H1 (cell line): ENCODE results near the gene DUOXA2. TPM values are rescaled to one million over a fixed set of nuclear protein-coding genes. Genes with fewer than 3 reads are reported as not detected.

ENCODE experiments used
- CTCF ChIA-PET: fragments of 300-600 bp; sonication (Branson Sonifier 250); formaldehyde crosslinking; loops from one replicate; lab custom pipeline; 2021; ENCODE audit not compliant: partially characterized antibody; lab: Charles Lee
- POLR2A ChIA-PET: fragments of 300-600 bp; sonication (Branson Sonifier 250); formaldehyde crosslinking; loops from one replicate; lab custom pipeline; 2021; ENCODE audit warnings: inconsistent platforms; ENCODE audit not compliant: partially characterized antibody; lab: Charles Lee
- DNase-seq, 2 experiments: peaks; one replicate each; pipeline versions ENCODE4 v3.0.0 to v3.0.0-alpha.2; 2010 to 2022; ENCODE audit warnings: low spot score in 2 of 2, low read depth in 1 of 2, mixed read lengths in 1 of 2
- FAIRE-seq: peaks from 2 replicates; lab custom pipeline; 2011; peaks lifted over from hg19 to GRCh38; lab: Jason Lieb, UNC
- H2AFZ ChIP-seq: 2 replicates; pipeline ENCODE4 v1.8.1; 2012; ENCODE audit warnings: low read length, inconsistent platforms
- H2AK5ac ChIP-seq: 2 replicates; pipeline ENCODE4 v1.6.1; 2013; ENCODE audit warnings: low read depth, low read length
- H2BK120ac ChIP-seq: replicated peaks from 2 replicates; pipeline ENCODE3; 2013; ENCODE audit warnings: low read depth, low read length, inconsistent platforms
- H2BK12ac ChIP-seq: 2 replicates; pipeline ENCODE4 v1.6.1; 2013; ENCODE audit warnings: low read depth, low read length
- H2BK15ac ChIP-seq: 2 replicates; pipeline ENCODE4 v1.6.1; 2013; ENCODE audit warnings: low read length
- H2BK20ac ChIP-seq: 2 replicates; pipeline ENCODE4 v1.6.1; 2013; ENCODE audit warnings: low read length
- H2BK5ac ChIP-seq: 2 replicates; pipeline ENCODE4 v1.6.1; 2013; ENCODE audit warnings: low read depth, low read length
- H3K14ac ChIP-seq: 2 replicates; pipeline ENCODE4 v1.6.1; 2013; ENCODE audit warnings: inconsistent platforms; ENCODE audit not compliant: insufficient read length
- H3K18ac ChIP-seq: 2 replicates; pipeline ENCODE4 v1.6.1; 2013; ENCODE audit warnings: low read length; ENCODE audit errors: extremely low read depth
- H3K23ac ChIP-seq: 2 replicates; pipeline ENCODE4 v1.6.1; 2013; ENCODE audit warnings: inconsistent platforms; ENCODE audit not compliant: insufficient read length
- H3K23me2 ChIP-seq: 2 replicates; pipeline ENCODE4 v1.6.1; 2013; ENCODE audit warnings: low read depth, low read length
- H3K27ac ChIP-seq: 2 replicates; pipeline ENCODE4 v1.6.1; 2011; ENCODE audit warnings: low read depth, low read length, inconsistent platforms
- H3K27me3 ChIP-seq, 4 experiments: replicated peaks in 1 of 4; 1 replicate in 1 of 4; 2 replicates in 3 of 4; pipeline versions ENCODE4 v1.6.1 to v1.8.1; 2011 to 2013; ENCODE audit warnings: low read length in 3 of 4, mild to moderate bottlenecking in 3 of 4, inconsistent platforms in 2 of 4, mixed read lengths in 2 of 4, moderate library complexity in 1 of 4; ENCODE audit not compliant: control insufficient read depth in 3 of 4, insufficient read depth in 3 of 4; ENCODE audit errors: extremely low read depth in 1 of 4
- H3K36me3 ChIP-seq, 4 experiments: 2 replicates each; pipeline versions ENCODE4 v1.6.1 to v1.8.1; 2011 to 2013; ENCODE audit warnings: mild to moderate bottlenecking in 4 of 4, low read length in 3 of 4, moderate library complexity in 2 of 4, control low read depth in 1 of 4, inconsistent platforms in 1 of 4; ENCODE audit not compliant: insufficient read depth in 4 of 4, control insufficient read depth in 2 of 4
- H3K4ac ChIP-seq: replicated peaks from 2 replicates; pipeline ENCODE3; 2013; ENCODE audit warnings: low read length, low read depth, mixed read lengths, inconsistent platforms; ENCODE audit not compliant: insufficient read length
- H3K4me1 ChIP-seq, 4 experiments: replicated peaks in 1 of 4; 1 replicate in 1 of 4; 2 replicates in 3 of 4; pipeline versions ENCODE4 v1.6.1 to v1.8.1; 2011 to 2013; ENCODE audit warnings: low read length in 3 of 4, inconsistent platforms in 2 of 4, mixed read lengths in 1 of 4; ENCODE audit not compliant: insufficient read depth in 4 of 4, control insufficient read depth in 3 of 4
- H3K4me2 ChIP-seq, 2 experiments: 2 replicates each; pipeline versions ENCODE4 v1.6.1 to v1.8.1; 2011 to 2013; ENCODE audit warnings: low read depth in 2 of 2, low read length in 2 of 2, control low read depth in 1 of 2, inconsistent platforms in 1 of 2, mild to moderate bottlenecking in 1 of 2; ENCODE audit not compliant: insufficient read depth in 1 of 2
- H3K4me3 ChIP-seq, 4 experiments: fragments of 200-600, 300-600 bp in 1 of 4; sonication (generic), shearing (Covaris generic), sonication (Bioruptor Twin) in 1 of 4; 2 replicates each; pipeline versions ENCODE4 v1.5.1 to v1.8.1; 2011 to 2016; ENCODE audit warnings: low read length in 4 of 4, low read depth in 3 of 4, control low read depth in 2 of 4, inconsistent platforms in 2 of 4, mild to moderate bottlenecking in 2 of 4, mixed read lengths in 1 of 4, moderate library complexity in 1 of 4; ENCODE audit not compliant: insufficient read depth in 2 of 4; ENCODE audit errors: extremely low read depth in 1 of 4
- H3K56ac ChIP-seq: replicated peaks from 2 replicates; pipeline ENCODE3; 2013; ENCODE audit warnings: low read depth, mild to moderate bottlenecking, mixed read lengths, low read length, inconsistent platforms; ENCODE audit not compliant: insufficient read length
- H3K79me1 ChIP-seq: 2 replicates; pipeline ENCODE4 v1.6.1; 2013; ENCODE audit warnings: low read depth, low read length, control low read depth
- H3K79me2 ChIP-seq, 2 experiments: 2 replicates each; pipeline versions ENCODE4 v1.6.1 to v1.8.1; 2012 to 2013; ENCODE audit warnings: low read length in 2 of 2, mild to moderate bottlenecking in 2 of 2, inconsistent platforms in 1 of 2; ENCODE audit not compliant: insufficient read depth in 2 of 2, control insufficient read depth in 1 of 2
- H3K9ac ChIP-seq, 4 experiments: replicated peaks in 1 of 4; 1 replicate in 1 of 4; 2 replicates in 3 of 4; pipeline versions ENCODE4 v1.6.1 to v1.8.1; 2011 to 2013; ENCODE audit warnings: low read depth in 3 of 4, low read length in 3 of 4, control low read depth in 2 of 4, mild to moderate bottlenecking in 2 of 4, moderate library complexity in 2 of 4, inconsistent platforms in 1 of 4; ENCODE audit errors: extremely low read depth in 1 of 4
- H3K9me3 ChIP-seq, 2 experiments: 2 replicates each; pipeline versions ENCODE4 v1.6.1 to v1.8.1; 2012 to 2013; ENCODE audit warnings: mild to moderate bottlenecking in 2 of 2, moderate library complexity in 2 of 2, control low read depth in 1 of 2, inconsistent platforms in 1 of 2, low read depth in 1 of 2, low read length in 1 of 2, mixed read lengths in 1 of 2; ENCODE audit not compliant: insufficient read depth in 2 of 2
- H4K20me1 ChIP-seq, 2 experiments: replicated peaks in 1 of 2; 2 replicates each; pipeline versions ENCODE3 to v1.8.1; 2011 to 2013; ENCODE audit warnings: inconsistent platforms in 2 of 2, low read length in 2 of 2, mild to moderate bottlenecking in 1 of 2; ENCODE audit not compliant: insufficient read depth in 2 of 2, control insufficient read depth in 1 of 2
- H4K5ac ChIP-seq: 2 replicates; pipeline ENCODE4 v1.6.1; 2013; ENCODE audit warnings: low read length, low read depth, mixed read lengths, inconsistent platforms; ENCODE audit not compliant: insufficient read length
- H4K8ac ChIP-seq: 2 replicates; pipeline ENCODE4 v1.8.0; 2013; ENCODE audit warnings: mild to moderate bottlenecking, moderate library complexity, low read length, inconsistent platforms; ENCODE audit not compliant: insufficient read depth; ENCODE audit errors: extremely low read depth
- H4K91ac ChIP-seq: replicated peaks from 2 replicates; pipeline ENCODE3; 2013; ENCODE audit warnings: low read length, mixed read lengths, inconsistent platforms; ENCODE audit not compliant: insufficient read length
- SAP30 ChIP-seq: fragments of 300-600 bp; sonication (generic); IDR thresholded peaks from 2 replicates; pipeline ENCODE4 v1.7.1; 2012; ENCODE audit warnings: low read length, moderate library complexity, mild to moderate bottlenecking, inconsistent platforms; ENCODE audit not compliant: insufficient read depth, insufficient replicate concordance
- SP4 ChIP-seq: IDR thresholded peaks from 2 replicates; pipeline ENCODE4 v1.6.1; 2012; ENCODE audit warnings: low read length, inconsistent platforms
- TAF7 ChIP-seq: optimal IDR thresholded peaks from 2 replicates; pipeline ENCODE3; 2011; ENCODE audit warnings: low read depth, mild to moderate bottlenecking, inconsistent platforms, low read length, moderate library complexity, borderline replicate concordance
- TEAD4 ChIP-seq: IDR thresholded peaks from 2 replicates; pipeline ENCODE4 v1.6.1; 2012; ENCODE audit warnings: low read depth, low read length, inconsistent platforms, mixed read lengths
- USF2 ChIP-seq: IDR thresholded peaks from 2 replicates; pipeline ENCODE4 v1.6.1; 2011; ENCODE audit warnings: low read length, improper control_type of control experiment
- ZNF274 ChIP-seq: IDR thresholded peaks from 2 replicates; pipeline ENCODE4 v1.7.0; 2012; ENCODE audit warnings: low read length, borderline replicate concordance; ENCODE audit errors: extremely low read depth
- WGBS, 2 experiments: shearing (Covaris generic) in 1 of 2; methylation state at CpG; one replicate each; pipeline versions ENCODE4 v1.1.6 to v1.1.7; 2013 to 2015; ENCODE audit warnings: low lambda C conversion rate in 2 of 2, mixed read lengths in 2 of 2, inconsistent platforms in 1 of 2, low coverage in 1 of 2, missing lambda C conversion rate in 1 of 2; ENCODE audit not compliant: insufficient replicate concordance in 2 of 2, insufficient coverage in 1 of 2, insufficient read length in 1 of 2; ENCODE audit errors: extremely low coverage in 1 of 2, missing lambda C conversion rate in 1 of 2; 5-methylcytosine and 5-hydroxymethylcytosine counted together
- polyA plus RNA-seq, 7 experiments: library from polyadenylated mRNA; depleted of rRNA in 3 of 7; stranded (reverse) in 5 of 7; unstranded in 2 of 7; fragments of >200 nt in 5 of 7; fragments of 200-250 nt in 2 of 7; gene quantifications; 1 replicate in 5 of 7; 2 replicates in 1 of 7; 4 replicates in 1 of 7; pipeline versions ENCODE4 v1.2.1 to v1.2.3, GENCODE V29; 2011 to 2013; ENCODE audit warnings: missing spikeins in 2 of 7, mixed read lengths in 2 of 7
- total RNA-seq: library from RNA; stranded (reverse); fragmentation: NEBNext Ultra II Directional; extraction: Animal tissue kit (Norgen Biotek cat#: 25700); gene quantifications from 2 replicates; pipeline ENCODE4 v1.2.1, GENCODE V29; 2021

The DUOXA2 gene
- total and polyA plus RNA-seq, 2 of the 8 experiments (the other 6 are each of a cell fraction or from before 2014, with no cell fraction given): 0.05 TPM; not detected in 1

GRCh38 chr15:45134682-45135604 is 20.8 kb downstream of the DUOXA2 start:
- H3K4me3 ChIP-seq: peak overlapping the region; percentile 8 to 57 (median 36); a peak in 7 of 8 replicates
- peak in 1 of 2 experiments; percentile 71 for DNase-seq
- 0 out of 2 replicates have a peak overlapping the region, but pooled peaks have one; percentile 69 for H2AFZ ChIP-seq
- no peaks in the 10 kb centered on the region for H3K79me2 ChIP-seq
- H2BK12ac ChIP-seq: peak overlapping the region; percentile 20; the same call in 1 of the 2 replicates
- no peak overlapping the region for H3K14ac ChIP-seq
- H3K9ac ChIP-seq: no peak overlapping the region; a peak in 1 of 7 replicates
- peak overlapping the region; percentile 66; the same call in 1 of the 2 replicates for H2BK15ac ChIP-seq
- no peak overlapping the region for H3K23ac ChIP-seq
- H2BK20ac ChIP-seq: no peak overlapping the region
- H3K27me3 ChIP-seq: peaks cover 59 to 76% (median 68%) of the 10 kb centered on the region in 4 experiments
- no peak overlapping the region for H2BK120ac ChIP-seq
- H3K79me1 ChIP-seq: no peaks in the 10 kb centered on the region
- no peak overlapping the region for H3K56ac ChIP-seq
- ChIA-PET CTCF (interaction anchor here (1.1 to 7.9 kb wide), 6 partner anchors 8 to 21 kb away, joined by 3 to 45 read pairs (median 16); partner anchors contain the start of genes DUOX2 and DUOXA2), POLR2A (interaction anchor here (1.2 to 1.9 kb wide), 5 partner anchors 12 to 66 kb away, joined by 3 to 4 read pairs (median 4); no protein-coding TSS in a partner anchor)
- no peak overlapping the region for H2BK5ac ChIP-seq
- peak overlapping the region; percentile 71 for H3K18ac ChIP-seq
- H4K8ac ChIP-seq: no peak overlapping the region
- no peaks in the 10 kb centered on the region for H3K9me3 ChIP-seq
- no peak overlapping the region for H3K27ac ChIP-seq
- H3K36me3 ChIP-seq: no peaks in the 10 kb centered on the region
- FAIRE-seq: no peak
- H3K4me2 ChIP-seq: peak overlapping the region; percentile 53 to 74
- WGBS, 2 experiments: 32% methylated on average over 9 of the region's 57 CpGs; no CpG with 5 or more reads in 1 of the 2 experiments
- no peak overlapping the region for H4K91ac ChIP-seq
- no peak overlapping the region for H3K4ac ChIP-seq
- peaks cover 0 to 8% (median 6%) of the 10 kb centered on the region in 4 experiments; a peak in 5 of 7 replicates for H3K4me1 ChIP-seq
- H4K5ac ChIP-seq: no peak overlapping the region
- no peaks in the 10 kb centered on the region for H3K23me2 ChIP-seq
- peaks cover 0 to 2% of the 10 kb centered on the region in 2 experiments for H4K20me1 ChIP-seq
- no peak overlapping the region for H2AK5ac ChIP-seq
- TF ChIP-seq TEAD4 (peak; percentile 53; the same call in 1 of the 2 replicates), SP4 (no peak), ZNF274 (no peak), USF2 (no peak), TAF7 (no peak), SAP30 (no peak)
